Body of pancreas (tissue), 4 donors: Measurements from ENCODE around the gene NMNAT3.

Source experiments
- CTCF ChIP-seq, 7 experiments: fragments of 450-650 bp in 4 of 7; fragments of 200-600 bp in 3 of 7; sonication (generic) in 3 of 7; IDR thresholded peaks; one replicate each; pipeline ENCODE4 v1.5.1; 2016 to 2019; ENCODE audit warnings: antibody characterized with exemption in 7 of 7
- POLR2A ChIP-seq, 3 donors: fragments of 450-650 bp; IDR thresholded peaks; one replicate each; pipeline ENCODE4 v1.6.1; 2016; ENCODE audit warnings: antibody characterized with exemption in 3 of 3, mild to moderate bottlenecking in 2 of 3

GRCh38 chr3:139571711-139572110 is 106.1 kb downstream of the NMNAT3 start:
- TF ChIP-seq CTCF (IDR thresholded peaks at IDR 0.05) (no peak), POLR2A (IDR thresholded peaks at IDR 0.05) (no peak)
